Heart left ventricle (tissue), 16 donors: ENCODE data around the gene EMX2. TPM values are rescaled to one million over a fixed set of nuclear protein-coding genes. Genes with fewer than 3 reads are reported as not detected.
A peak's percentile ranks its signal among the peaks of the same experiment; 100 is the strongest.

Source experiments
- ATAC-seq, 4 donors: fragments of 200-7000 bp; cut with Tn5 transposase; one replicate each; pipeline ENCODE4 v1.9.1; 2020 to 2022; ENCODE audit warnings: moderate library complexity in 4 of 4, mild to moderate bottlenecking in 3 of 4, moderate number of reproducible peaks in 1 of 4
- DNase-seq, 5 donors: peaks; one replicate each; pipeline ENCODE4 v3.0.0-alpha.2; 2020
- H3K27ac ChIP-seq, 12 donors: fragments of 200-600 bp; sonication (generic) in 4 of 12; one replicate each; pipeline versions ENCODE4 v1.5.0 to v1.8.0; 2016 to 2022; ENCODE audit warnings: mild to moderate bottlenecking in 2 of 12
- H3K27me3 ChIP-seq, 9 donors: fragments of 200-600 bp; sonication (generic) in 2 of 9; one replicate each; pipeline versions ENCODE4 v1.5.1 to v1.8.0; 2016 to 2022; ENCODE audit warnings: mild to moderate bottlenecking in 3 of 9
- H3K36me3 ChIP-seq, 9 donors: fragments of 200-600 bp; sonication (generic) in 2 of 9; one replicate each; pipeline versions ENCODE4 v1.5.0 to v1.8.0; 2018 to 2022; ENCODE audit warnings: mild to moderate bottlenecking in 2 of 9
- H3K4me1 ChIP-seq, 12 donors: fragments of 200-600 bp; sonication (generic) in 4 of 12; one replicate each; pipeline versions ENCODE4 v1.5.0 to v1.8.0; 2016 to 2022; ENCODE audit warnings: mild to moderate bottlenecking in 3 of 12
- H3K4me3 ChIP-seq, 12 donors: fragments of 200-600 bp; sonication (generic) in 4 of 12; one replicate each; pipeline versions ENCODE4 v1.5.0 to v1.8.0; 2017 to 2022; ENCODE audit warnings: mild to moderate bottlenecking in 9 of 12, moderate library complexity in 4 of 12
- H3K9me3 ChIP-seq, 12 donors: fragments of 200-600 bp; sonication (generic) in 4 of 12; one replicate each; pipeline versions ENCODE4 v1.5.0 to v1.8.0; 2016 to 2022; ENCODE audit warnings: mild to moderate bottlenecking in 1 of 12
- POLR2A ChIP-seq, 2 donors: fragments of 450-650 bp; IDR thresholded peaks; one replicate each; pipeline ENCODE4 v1.6.1; 2017; ENCODE audit warnings: antibody characterized with exemption in 2 of 2, mild to moderate bottlenecking in 2 of 2, moderate library complexity in 2 of 2
- WGBS, 4 donors: extraction: QIAGEN DNeasy Blood & Tissue Kit in 2 of 4; methylation state at CpG; one replicate each; pipeline versions ENCODE4 v1.1.5 to v1.1.7; 2013 to 2018; 5-methylcytosine and 5-hydroxymethylcytosine counted together
- intact Hi-C, 10 donors: fragments of 100-400 bp; cut with DNase I; formaldehyde crosslinking; loops; one replicate each; pipeline versions ENCODE4 v1.11.1 to v1.14.2; 2022
- polyA plus RNA-seq, 2 donors: library from polyadenylated mRNA; stranded (reverse); fragments of 200-250 nt; gene quantifications; one replicate each; pipeline ENCODE4 v1.2.3, GENCODE V29; 2013
- total RNA-seq, 9 donors: library from RNA; depleted of rRNA in 2 of 9; stranded (reverse); fragments of >200 nt in 2 of 9; fragmentation: NEBNext Ultra II Directional in 3 of 9; extraction: Animal tissue kit (Norgen Biotek cat#: 25700) in 3 of 9; gene quantifications; one replicate each; pipeline versions ENCODE4 v1.1.0 to v1.2.4, GENCODE V29; 2016 to 2023
- TF ChIP-seq, protein P1 (sequence below), 12 donors: fragments of 200-600 bp; sonication (generic) in 4 of 12; IDR thresholded peaks; one replicate each; pipeline versions ENCODE4 v1.5.0 to v1.8.0; 2018 to 2022; ENCODE audit warnings: antibody characterized with exemption in 12 of 12, mild to moderate bottlenecking in 5 of 12
- donor health status: ischemic (EF 13 %, LVEDD 7.1; RV severe dilation, severe dysfunction).
- donor health status: healthy with polysubstance abuse.
- donor health status: DM: no; HTN: yes; CAD: no.
- donor health status: DM: no; HTN: no; CAD: no.
- donor health status: ischemic (EF 25% LVEDD 6.9; RV normal size, moderate dysfunction).
- donor health status: ischemic (EF 25% LVEDD 5.7; RV mildly dilated, moderate dysfunction).
- donor health status: healthy.
- donor health status: DM: yes; HTN: yes; CAD: no.
- donor health status: ischemic (EF 35%, LVEDD 5.7; RV mildly dilated, moderate dysfunction).
- donor health status: nonischemic (EF 11% LVEDD 7.7; RV severe dilation, severe dysfunction).
- donor health status: DM: yes; HTN: yes; CAD: no.
- donor health status: PGD.
- donor health status: ischemic (EF 29% LVEDD 5.4; RV normal size, mild dysfunction).
- donor health status: nonischemic (EF 23%, LVEDD 6.1; RV moderate dilation, normal function).

EMX2 gene
- total and polyA plus RNA-seq, 11 donors = 0.06 to 0.54 (median 0.19) TPM; not detected in 4

DNA sequence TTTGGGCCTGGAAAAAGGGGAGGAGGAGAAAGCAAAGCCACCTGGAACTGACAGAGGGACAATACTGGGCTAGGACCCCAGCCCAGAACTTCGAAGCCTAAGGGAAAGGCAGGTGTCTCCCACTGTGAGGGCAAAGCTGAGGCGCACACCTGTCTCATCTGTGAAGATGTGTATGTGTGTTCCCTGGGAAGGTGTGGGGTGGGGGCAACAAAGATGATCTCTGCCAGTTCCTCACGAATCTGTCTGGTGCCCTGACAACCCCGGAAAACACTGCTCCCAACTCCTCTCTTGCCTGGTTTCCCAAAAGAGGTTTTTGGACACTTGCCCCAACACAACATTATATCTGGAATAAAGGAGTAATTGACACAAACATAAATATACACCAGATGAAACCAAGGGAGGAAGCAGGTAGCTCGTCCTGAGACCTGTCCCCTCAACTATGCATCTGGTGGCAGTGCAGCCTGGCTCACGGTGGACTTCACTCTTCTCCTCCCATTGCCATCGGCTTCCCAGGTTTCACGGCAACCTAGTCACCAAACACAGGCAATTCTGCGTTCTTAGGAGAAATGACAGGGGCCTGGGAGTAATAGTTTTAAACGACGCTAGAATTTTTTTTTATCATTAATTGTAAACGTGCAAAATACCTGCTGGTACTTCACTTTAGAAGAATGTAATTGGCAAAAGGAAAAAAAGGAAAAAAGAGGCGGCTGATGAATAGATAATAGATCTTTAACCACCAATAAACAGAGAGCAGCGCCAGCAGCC, 1.7 kb upstream of the EMX2 start:
- Histone ChIP-seq H3K4me1 (peaks cover 5 to 51% (median 31%) of the 10 kb centered on the region in 12 donors), H3K4me3 (no peak overlapping the region), H3K36me3 (no peaks in the 10 kb centered on the region), H3K27me3 (peaks cover 65 to 100% (median 96%) of the 10 kb centered on the region in 9 donors), H3K9me3 (no peaks in the 10 kb centered on the region), H3K27ac (no peak overlapping the region)
- intact Hi-C loops = no loop called here
- no peak for ATAC-seq
- WGBS, 4 donors = 22 to 41% (median 28%) methylated on average over 14 of the region's 14 CpGs
- TF ChIP-seq POLR2A (IDR thresholded peaks at IDR 0.05) = no peak
- TF ChIP-seq, protein P1, sequence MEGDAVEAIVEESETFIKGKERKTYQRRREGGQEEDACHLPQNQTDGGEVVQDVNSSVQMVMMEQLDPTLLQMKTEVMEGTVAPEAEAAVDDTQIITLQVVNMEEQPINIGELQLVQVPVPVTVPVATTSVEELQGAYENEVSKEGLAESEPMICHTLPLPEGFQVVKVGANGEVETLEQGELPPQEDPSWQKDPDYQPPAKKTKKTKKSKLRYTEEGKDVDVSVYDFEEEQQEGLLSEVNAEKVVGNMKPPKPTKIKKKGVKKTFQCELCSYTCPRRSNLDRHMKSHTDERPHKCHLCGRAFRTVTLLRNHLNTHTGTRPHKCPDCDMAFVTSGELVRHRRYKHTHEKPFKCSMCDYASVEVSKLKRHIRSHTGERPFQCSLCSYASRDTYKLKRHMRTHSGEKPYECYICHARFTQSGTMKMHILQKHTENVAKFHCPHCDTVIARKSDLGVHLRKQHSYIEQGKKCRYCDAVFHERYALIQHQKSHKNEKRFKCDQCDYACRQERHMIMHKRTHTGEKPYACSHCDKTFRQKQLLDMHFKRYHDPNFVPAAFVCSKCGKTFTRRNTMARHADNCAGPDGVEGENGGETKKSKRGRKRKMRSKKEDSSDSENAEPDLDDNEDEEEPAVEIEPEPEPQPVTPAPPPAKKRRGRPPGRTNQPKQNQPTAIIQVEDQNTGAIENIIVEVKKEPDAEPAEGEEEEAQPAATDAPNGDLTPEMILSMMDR (IDR thresholded peaks at IDR 0.05) = no peak
- no peak for DNase-seq

DNA sequence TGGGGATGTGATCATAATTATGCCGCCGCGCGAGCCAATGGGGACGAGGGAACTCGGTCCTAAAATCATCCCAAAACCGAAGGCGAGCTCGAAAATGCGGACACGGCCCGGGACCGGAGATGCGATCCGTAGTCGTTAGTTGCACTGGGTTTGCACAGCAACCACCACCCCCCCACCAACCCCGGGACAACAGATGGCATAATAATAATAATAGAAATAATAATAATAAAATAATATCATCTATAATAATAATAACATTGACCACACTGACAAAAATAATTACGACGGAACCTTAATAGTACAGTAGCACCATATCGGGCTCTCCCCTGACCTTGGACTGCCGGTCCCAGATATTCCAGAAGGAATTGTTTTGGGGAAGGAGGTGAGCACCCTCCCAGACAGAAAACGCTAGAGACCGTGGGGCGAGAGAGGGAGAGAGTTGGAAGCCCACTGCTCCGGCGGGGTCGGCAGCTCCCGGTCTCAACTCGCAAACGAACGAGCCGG, 1.1 kb upstream of the EMX2 start:
- DNase-seq = no peak
- Histone ChIP-seq H3K36me3 (no peaks in the 10 kb centered on the region), H3K27me3 (peaks cover 63 to 100% (median 96%) of the 10 kb centered on the region in 9 donors), H3K9me3 (no peaks in the 10 kb centered on the region), H3K4me3 (peak overlapping the region in 9 of 12 donors; percentile 6 to 55 (median 35)), H3K27ac (peak overlapping the region in 1 of 12 donors; percentile 19), H3K4me1 (peaks cover 5 to 57% (median 31%) of the 10 kb centered on the region in 12 donors)
- TF ChIP-seq, protein P1 (IDR thresholded peaks at IDR 0.05) = no peak
- ATAC-seq = no peak
- intact Hi-C loops = no loop called here
- WGBS, 4 donors = 6 to 10% (median 8%) methylated on average over 30 to 32 of the region's 32 CpGs

DNA sequence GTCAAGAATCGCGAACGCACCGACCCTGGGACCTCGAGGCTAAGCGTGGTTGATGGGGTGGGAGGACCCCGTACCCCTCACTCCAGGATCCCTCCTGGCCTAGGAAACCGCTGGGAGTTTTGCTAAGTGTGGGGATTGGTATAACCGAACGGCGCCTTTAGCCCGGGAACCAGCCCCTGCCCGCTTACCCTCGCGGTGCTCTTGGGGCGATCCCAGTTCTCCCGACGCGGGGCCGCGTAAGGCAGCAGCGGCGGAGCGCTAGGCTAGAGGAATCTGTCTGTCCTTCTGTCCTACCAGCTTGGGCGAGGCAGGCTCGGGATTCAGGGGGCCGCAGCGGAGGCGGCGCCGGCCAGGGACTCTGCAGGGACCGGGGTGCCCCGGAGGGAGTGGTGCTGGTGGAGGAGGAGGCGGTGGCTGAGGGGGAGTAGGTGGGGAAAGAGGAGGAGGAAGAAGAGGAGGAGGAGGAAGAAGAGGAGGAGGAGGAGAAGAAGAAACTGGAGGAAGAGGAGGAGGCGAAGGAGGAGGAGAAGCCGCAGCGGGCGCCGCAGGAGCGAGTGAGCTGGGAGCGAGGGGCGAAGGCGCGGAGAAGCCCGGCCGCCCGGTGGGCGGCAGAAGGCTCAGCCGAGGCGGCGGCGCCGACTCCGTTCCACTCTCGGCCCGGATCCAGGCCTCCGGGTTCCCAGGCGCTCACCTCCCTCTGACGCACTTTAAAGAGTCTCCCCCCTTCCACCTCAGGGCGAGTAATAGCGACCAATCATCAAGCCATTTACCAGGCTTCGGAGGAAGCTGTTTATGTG, 439 bp upstream of the EMX2 start:
- Histone ChIP-seq H3K27me3 (peaks cover 63 to 100% (median 96%) of the 10 kb centered on the region in 9 donors), H3K4me1 (peaks cover 5 to 59% (median 31%) of the 10 kb centered on the region in 12 donors), H3K4me3 (peak overlapping the region in 10 of 12 donors; percentile 6 to 55 (median 30)), H3K9me3 (no peaks in the 10 kb centered on the region), H3K27ac (peak overlapping the region in 1 of 12 donors; percentile 19), H3K36me3 (no peaks in the 10 kb centered on the region)
- TF ChIP-seq POLR2A (IDR thresholded peaks at IDR 0.05) = no peak
- TF ChIP-seq, protein P1 (IDR thresholded peaks at IDR 0.05) = no peak
- WGBS, 4 donors = 2 to 4% (median 3%) methylated on average over 46 to 62 of the region's 62 CpGs
- ATAC-seq (peak in 3 of 4 donors; percentile 17 to 45 (median 35)), DNase-seq (no peak)
- intact Hi-C loops = no loop called here
